Measurements from ENCODE around the gene IL16.
"Not testable (repeated sequence)": the region's sequence is repeated elsewhere in the genome, so short reads cannot be mapped to it uniquely, and the experiment has no call there.

IL16 gene

DNA sequence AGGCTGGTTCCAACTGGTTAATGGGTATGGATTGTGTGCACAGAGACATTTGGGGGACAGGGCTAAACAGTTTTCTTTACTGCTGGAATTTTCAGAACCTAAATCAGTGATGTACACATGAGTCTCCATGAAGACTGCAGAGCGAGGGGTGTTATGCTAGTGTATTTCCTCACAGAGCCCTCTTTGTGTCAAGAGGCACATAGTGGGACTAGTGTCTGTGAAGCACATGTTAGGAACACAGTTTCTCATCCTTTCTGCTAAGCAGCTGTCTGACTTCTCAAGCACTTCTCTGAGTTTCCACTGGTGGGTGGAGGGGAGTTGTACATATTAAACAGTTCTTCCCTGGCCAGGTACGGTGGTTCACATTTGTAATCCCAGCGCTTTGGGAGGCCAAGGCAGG lies 136.7 kb downstream of the IL16 start:
- Mint-ChIP-seq H3K36me3 (ENCODE audit: low read depth) (no peaks in the 10 kb centered on the region), H3K27me3 (no peaks in the 10 kb centered on the region), H3K4me1 (peaks cover 15% of the 10 kb centered on the region), H3K27ac (no peak overlapping the region), H3K4me3 (no peak overlapping the region), H3K9me3 (no peaks in the 10 kb centered on the region)
- ATAC-seq (no peak), DNase-seq (no peak)

DNA sequence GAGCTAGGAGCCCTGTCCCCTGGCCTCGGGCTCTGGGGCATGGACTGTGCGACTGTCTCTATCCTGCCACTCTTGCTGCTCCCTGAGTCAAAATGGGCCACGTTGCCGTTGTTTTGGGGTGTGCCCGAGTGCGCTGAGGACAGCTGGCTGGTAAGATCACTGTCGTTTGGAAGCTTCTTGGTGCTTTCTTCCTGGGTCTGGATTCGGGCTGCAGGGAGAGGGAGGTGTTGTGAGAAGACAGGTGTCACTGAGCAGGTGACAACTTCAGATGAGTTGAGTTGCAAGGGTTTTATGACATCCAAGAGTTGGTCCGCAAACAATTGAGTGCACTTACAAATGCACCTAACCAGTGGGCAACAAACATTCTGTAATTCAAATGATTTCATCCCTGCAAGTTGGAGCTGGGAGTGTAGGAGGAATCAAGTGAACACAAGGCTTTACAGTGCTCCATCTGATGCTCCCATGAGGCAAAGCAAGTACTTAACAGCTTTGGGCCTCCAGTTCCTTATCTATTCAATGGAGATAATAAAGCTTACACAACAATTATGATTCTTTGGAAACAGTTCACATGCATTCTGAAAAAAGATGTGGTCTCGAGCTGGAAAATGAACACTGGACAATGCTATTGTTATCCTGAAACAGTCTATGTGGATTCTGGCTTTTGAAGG lies 138.2 kb downstream of the IL16 start:
- no peak for DNase-seq
- Mint-ChIP-seq H3K4me1 (peaks cover 13% of the 10 kb centered on the region), H3K9me3 (no peaks in the 10 kb centered on the region), H3K27ac (no peak overlapping the region), H3K4me3 (no peak overlapping the region), H3K27me3 (no peaks in the 10 kb centered on the region), H3K36me3 (ENCODE audit: low read depth) (no peaks in the 10 kb centered on the region)
- ATAC-seq, result no peak

DNA sequence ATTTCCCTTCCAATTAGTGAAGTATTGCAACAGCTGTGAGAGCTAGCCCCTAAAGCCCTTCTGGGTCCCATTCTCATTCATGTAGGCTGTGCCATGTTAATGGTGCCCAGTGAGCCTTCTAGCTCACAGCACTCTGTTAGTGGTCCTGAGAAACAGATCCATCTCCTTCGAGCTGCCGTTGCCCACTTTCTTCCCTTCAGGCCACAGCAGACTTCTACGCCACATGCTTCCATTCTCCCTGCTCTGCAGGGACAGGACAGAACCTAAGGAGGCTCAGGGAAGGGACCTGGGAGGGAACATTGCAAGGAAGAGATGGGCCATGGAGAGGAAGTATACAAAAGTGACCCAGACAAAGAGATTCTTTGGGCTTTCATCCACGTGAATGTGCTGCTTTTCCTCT lies 139.0 kb downstream of the IL16 start:
- Mint-ChIP-seq H3K9me3 (no peaks in the 10 kb centered on the region), H3K27ac (no peak overlapping the region), H3K4me1 (peaks cover 12% of the 10 kb centered on the region), H3K27me3 (no peaks in the 10 kb centered on the region), H3K4me3 (no peak overlapping the region), H3K36me3 (ENCODE audit: low read depth) (no peaks in the 10 kb centered on the region)
- DNase-seq (no peak), ATAC-seq (no peak)

DNA sequence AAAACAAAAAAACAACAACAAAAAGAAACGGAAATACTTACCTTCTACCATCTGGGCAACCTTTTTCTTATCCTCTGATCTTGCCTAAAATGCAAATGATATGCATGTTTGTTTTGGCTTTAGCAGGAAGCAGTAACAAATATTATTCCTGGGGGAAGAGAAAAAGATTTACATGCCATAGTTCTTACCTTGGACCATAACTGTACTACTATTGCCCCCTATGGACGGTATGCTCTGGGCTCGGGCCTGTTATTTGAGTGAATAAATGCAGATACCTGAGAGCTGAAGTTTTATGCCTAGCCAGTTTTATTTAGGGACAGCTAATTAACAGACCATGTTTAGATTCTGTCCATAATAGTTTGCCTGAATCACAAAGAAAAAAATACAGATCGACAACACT lies 139.9 kb downstream of the IL16 start:
- Mint-ChIP-seq H3K4me3 (no peak overlapping the region), H3K27ac (no peak overlapping the region), H3K9me3 (no peaks in the 10 kb centered on the region), H3K36me3 (ENCODE audit: low read depth) (no peaks in the 10 kb centered on the region), H3K4me1 (peaks cover 8% of the 10 kb centered on the region), H3K27me3 (no peaks in the 10 kb centered on the region)
- ATAC-seq (peak; percentile 61), DNase-seq (no peak)

DNA sequence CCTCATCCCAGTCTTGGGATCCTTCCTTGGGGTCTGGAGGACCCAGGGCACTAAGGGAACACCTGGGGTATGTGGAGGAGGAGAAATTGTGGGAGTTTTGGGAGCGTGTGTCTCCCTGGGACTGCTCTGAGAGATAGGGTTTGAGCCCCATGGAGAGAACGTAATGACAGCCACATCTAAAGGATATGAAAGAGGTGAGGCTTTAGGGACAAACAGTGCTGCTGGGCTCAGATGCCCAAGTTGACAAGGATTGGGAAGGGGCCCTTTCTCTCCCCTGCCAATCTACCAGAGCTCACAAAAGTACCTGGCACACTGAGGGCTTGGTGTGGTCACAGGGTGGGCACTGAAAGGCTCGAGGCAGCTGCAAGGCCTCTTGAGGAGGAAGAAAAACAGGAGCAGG lies 140.6 kb downstream of the IL16 start:
- DNase-seq, result no peak
- Mint-ChIP-seq H3K4me3 (no peak overlapping the region), H3K27me3 (no peaks in the 10 kb centered on the region), H3K36me3 (ENCODE audit: low read depth) (no peaks in the 10 kb centered on the region), H3K9me3 (no peaks in the 10 kb centered on the region), H3K4me1 (peaks cover 7% of the 10 kb centered on the region), H3K27ac (no peak overlapping the region)
- ATAC-seq, result no peak

DNA sequence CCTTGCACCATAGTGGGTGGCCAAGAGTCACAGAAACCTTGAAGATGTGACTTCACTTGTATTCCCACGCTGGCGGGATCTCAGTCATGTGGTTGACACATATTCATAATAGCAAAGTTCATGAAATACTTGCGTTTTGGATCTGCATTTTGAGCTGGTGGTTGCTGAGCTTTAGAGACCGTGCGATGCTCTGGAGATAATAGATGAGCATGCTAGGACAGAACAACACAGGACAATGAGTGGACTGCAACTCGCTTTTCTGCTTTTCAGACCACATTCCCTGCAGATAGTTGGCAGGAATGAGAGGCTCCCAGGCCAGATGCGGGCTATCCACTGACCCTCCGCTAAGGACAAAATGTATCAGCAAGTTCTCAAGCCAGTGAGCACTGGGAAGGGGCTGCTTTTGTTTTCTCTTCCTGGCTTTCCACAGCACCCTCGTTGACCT lies 141.1 kb downstream of the IL16 start:
- ATAC-seq (no peak), DNase-seq (no peak)

DNA sequence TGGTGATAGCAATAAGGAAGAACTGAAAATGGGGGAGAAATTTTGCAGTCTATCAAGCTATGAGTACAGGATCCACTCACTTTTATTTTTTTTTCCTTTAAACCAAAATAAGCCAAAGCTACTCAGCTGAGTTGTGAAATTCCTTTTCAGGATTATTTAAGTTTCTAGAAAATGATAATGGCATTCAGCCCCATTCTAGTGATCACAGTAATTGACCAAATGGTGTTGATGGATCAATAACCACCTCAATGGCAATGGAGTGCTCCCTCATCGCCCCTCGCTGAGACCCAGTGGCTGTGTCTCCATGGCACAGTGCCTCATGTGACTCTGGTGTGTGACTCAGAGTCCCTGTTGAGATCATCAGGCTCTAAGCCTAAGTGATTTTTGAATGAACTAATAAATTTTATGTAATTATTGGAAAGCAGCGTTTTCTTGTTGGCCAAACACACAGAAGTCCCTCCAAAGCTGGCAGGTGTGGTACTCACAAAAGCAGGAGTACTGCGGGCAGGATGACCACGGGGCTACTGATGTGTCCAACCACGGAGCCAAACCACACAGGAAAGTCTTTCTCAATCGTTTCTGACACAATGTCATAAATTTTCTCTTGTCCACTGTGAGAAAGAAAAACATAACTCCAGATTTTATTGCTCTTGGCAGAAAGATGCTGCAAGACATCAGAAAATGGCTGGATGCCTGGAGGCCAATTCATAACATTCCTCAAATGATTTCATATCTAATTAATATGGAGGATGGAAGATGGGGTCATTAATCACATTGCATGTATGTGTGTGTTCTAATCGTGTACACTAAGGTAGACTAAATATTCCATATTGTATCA lies 141.7 kb downstream of the IL16 start:
- no peak overlapping the region for H3K27ac Mint-ChIP-seq
- peaks cover 5% of the 10 kb centered on the region for H3K4me1 Mint-ChIP-seq
- no peaks in the 10 kb centered on the region for H3K27me3 Mint-ChIP-seq
- DNase-seq, result no peak
- no peak overlapping the region for H3K4me3 Mint-ChIP-seq
- no peaks in the 10 kb centered on the region for H3K9me3 Mint-ChIP-seq
- ATAC-seq, result no peak
- H3K36me3 Mint-ChIP-seq (ENCODE audit: low read depth), result no peaks in the 10 kb centered on the region

More for the DNA sequence above, 141.1 kb downstream of the IL16 start:
- Mint-ChIP-seq H3K36me3 (ENCODE audit: low read depth) (no peaks in the 10 kb centered on the region), H3K9me3 (no peaks in the 10 kb centered on the region), H3K27me3 (no peaks in the 10 kb centered on the region), H3K4me3 (no peak overlapping the region), H3K27ac (no peak overlapping the region), H3K4me1 (peaks cover 7% of the 10 kb centered on the region)

DNA sequence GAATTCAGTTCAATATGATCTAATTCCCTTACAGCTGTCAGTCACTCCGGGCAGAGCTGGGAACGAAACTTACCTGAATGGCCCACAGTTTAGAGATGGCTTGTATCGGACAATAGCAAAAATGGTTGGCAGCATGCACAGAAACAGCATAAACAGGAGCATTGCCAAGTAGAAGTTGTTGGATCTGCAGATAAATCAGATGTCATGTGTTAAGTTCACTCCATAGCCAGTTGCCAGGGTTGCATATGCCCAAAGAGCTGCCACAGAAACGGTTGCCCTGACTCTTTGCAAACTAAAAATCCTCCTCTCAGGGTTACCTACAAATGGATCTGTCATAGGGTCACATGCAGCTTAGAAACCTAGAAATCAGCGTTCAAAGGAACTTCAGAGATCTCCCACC lies 142.6 kb downstream of the IL16 start:
- no peaks in the 10 kb centered on the region for H3K9me3 Mint-ChIP-seq
- H3K4me1 Mint-ChIP-seq, result peaks cover 5% of the 10 kb centered on the region
- ATAC-seq, result no peak
- H3K27ac Mint-ChIP-seq, result no peak overlapping the region
- no peaks in the 10 kb centered on the region for H3K27me3 Mint-ChIP-seq
- H3K36me3 Mint-ChIP-seq (ENCODE audit: low read depth), result peaks cover 1% of the 10 kb centered on the region
- H3K4me3 Mint-ChIP-seq, result no peak overlapping the region
- no peak for DNase-seq

DNA sequence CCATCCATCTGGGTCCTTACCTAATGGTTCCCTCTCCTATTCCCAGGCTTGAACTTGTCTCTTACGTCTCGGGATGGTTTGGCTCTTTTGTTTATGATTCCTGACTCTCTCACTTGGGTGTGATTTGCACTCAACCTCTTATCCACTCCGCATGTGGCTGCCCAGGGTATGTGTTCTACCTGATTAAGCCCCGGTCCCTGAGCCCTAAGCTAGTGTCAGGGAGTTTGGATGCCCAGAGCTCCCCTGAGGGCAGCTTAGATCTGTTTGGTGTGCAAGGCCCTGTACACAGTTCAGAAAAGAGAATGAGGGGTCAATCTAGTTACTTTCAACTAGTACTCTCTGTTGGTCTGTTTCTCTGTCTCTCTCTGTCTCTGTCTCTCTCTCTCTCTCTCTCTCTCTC lies 143.2 kb downstream of the IL16 start:
- Mint-ChIP-seq H3K9me3 (no peaks in the 10 kb centered on the region), H3K27me3 (no peaks in the 10 kb centered on the region), H3K36me3 (ENCODE audit: low read depth) (peaks cover 1% of the 10 kb centered on the region), H3K27ac (no peak overlapping the region), H3K4me1 (peaks cover 5% of the 10 kb centered on the region), H3K4me3 (no peak overlapping the region)
- ATAC-seq (no peak), DNase-seq (no peak)

DNA sequence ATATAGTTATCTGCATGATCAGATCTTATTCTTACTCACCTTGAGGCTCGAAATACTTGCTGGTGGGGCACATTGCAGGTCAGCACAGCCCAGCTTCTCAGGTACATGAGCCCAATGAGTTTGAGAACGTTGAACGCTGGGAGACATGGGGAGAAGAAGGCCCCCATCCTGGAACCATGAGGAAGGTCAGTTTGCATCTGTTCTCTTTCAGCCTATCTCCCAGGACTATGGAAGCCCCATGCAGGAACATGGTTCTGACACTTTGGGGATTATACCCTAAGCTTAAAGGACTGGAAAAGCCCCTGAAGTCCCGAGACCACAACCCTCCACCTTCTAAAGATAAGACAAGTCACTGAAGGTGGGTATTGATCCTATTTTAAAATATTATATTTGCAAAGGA lies 144.7 kb downstream of the IL16 start:
- ATAC-seq (no peak), DNase-seq (no peak)
- Mint-ChIP-seq H3K4me3 (no peak overlapping the region), H3K36me3 (ENCODE audit: low read depth) (peaks cover 1% of the 10 kb centered on the region), H3K27me3 (no peaks in the 10 kb centered on the region), H3K9me3 (no peaks in the 10 kb centered on the region), H3K4me1 (peaks cover 5% of the 10 kb centered on the region), H3K27ac (no peak overlapping the region)

DNA sequence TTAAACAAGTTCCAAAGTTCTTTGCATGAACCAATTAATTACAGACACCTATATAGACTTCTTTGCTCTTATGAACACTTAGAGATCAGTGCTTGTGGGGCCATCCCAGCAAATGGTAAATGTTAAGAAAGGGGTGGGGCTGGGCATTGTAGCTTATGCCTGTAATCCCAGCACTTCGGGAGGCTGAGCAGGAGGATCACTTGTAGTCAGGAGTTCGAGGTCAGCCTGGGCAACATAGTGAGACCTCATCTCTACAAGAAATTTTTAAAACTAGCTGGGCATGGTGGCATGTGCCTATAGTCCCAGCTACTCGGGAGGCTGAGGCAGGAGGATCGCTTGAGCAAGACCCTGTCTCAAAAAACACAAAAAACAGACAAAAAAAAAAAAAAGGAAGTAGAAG lies 146.7 kb downstream of the IL16 start:
- Mint-ChIP-seq H3K36me3 (ENCODE audit: low read depth) (peaks cover 1% of the 10 kb centered on the region), H3K4me1 (peaks cover 5% of the 10 kb centered on the region), H3K27me3 (no peaks in the 10 kb centered on the region), H3K9me3 (no peaks in the 10 kb centered on the region), H3K4me3 (no peak overlapping the region), H3K27ac (no peak overlapping the region)
- ATAC-seq (no peak), DNase-seq (no peak)

DNA sequence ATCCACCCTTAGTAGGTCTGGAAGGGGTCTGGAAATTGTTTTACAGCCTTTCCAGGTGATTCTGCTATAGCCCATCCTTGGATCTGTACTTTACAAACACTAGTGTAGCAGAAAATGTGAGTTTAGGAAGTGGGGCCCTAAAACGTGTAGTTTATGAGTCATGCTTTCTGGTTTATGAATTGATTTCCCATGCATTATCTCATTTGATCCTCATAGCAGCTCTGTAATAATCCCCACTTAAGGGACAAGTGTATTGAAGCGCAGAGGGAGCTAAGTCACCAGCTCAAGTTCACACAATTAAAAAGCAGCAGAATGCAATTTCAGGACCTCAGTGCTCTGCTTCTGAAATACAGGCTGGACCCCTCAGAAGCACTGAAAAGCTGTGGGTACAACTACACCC lies 149.9 kb downstream of the IL16 start:
- Mint-ChIP-seq H3K27me3 (no peaks in the 10 kb centered on the region), H3K4me1 (peaks cover 5% of the 10 kb centered on the region), H3K9me3 (no peaks in the 10 kb centered on the region), H3K4me3 (no peak overlapping the region), H3K27ac (no peak overlapping the region), H3K36me3 (ENCODE audit: low read depth) (peaks cover 1% of the 10 kb centered on the region)
- DNase-seq, result no peak
- no peak for ATAC-seq

DNA sequence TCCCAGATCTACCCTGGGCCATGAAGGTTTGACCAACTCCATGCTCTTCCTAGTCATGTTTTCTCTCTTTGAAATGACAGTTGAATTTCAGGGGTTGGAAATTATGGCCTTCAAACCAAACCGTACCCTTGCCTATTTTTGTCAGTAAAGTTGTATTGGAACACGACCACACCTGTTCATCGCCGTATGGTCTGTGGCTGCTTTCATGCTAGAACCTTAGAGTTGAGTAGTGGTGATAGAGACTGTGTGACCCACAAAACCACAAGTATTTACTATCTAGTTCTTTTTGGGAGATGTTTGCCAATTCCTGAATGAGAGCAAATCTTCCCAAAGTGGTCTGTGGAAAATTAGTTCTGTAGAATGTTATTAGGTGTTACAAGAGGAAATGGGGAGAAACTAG lies 151.2 kb downstream of the IL16 start:
- ATAC-seq (no peak), DNase-seq (no peak)
- H3K9me3 Mint-ChIP-seq, result no peaks in the 10 kb centered on the region
- H3K4me3 Mint-ChIP-seq, result no peak overlapping the region
- H3K27ac Mint-ChIP-seq, result no peak overlapping the region
- H3K36me3 Mint-ChIP-seq (ENCODE audit: low read depth), result peaks cover 1% of the 10 kb centered on the region
- H3K27me3 Mint-ChIP-seq, result no peaks in the 10 kb centered on the region
- peaks cover 5% of the 10 kb centered on the region for H3K4me1 Mint-ChIP-seq

DNA sequence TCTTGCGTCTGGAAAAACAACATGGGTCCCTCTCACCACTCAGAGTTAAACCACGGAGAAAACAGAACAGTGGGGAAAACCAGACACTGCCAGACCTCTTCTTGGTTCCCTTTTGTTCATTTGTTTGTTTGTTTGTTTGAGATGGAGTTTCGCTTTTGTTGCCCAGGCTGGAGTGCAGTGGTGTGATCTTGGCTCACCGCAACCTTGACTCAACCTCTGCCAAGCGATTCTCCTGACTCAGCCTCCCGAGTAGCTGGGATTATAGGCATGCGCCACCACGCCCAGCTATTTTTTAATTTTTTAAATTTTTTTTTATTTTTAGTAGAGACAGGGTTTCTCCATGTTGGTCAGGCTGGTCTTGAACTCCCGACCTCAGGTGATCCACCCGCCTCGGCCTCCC lies 152.0 kb downstream of the IL16 start:
- not testable (repeated sequence) for H3K36me3 Mint-ChIP-seq (ENCODE audit: low read depth); H3K4me1 Mint-ChIP-seq; H3K9me3 Mint-ChIP-seq; ATAC-seq; H3K27ac Mint-ChIP-seq; H3K4me3 Mint-ChIP-seq; DNase-seq; H3K27me3 Mint-ChIP-seq

DNA sequence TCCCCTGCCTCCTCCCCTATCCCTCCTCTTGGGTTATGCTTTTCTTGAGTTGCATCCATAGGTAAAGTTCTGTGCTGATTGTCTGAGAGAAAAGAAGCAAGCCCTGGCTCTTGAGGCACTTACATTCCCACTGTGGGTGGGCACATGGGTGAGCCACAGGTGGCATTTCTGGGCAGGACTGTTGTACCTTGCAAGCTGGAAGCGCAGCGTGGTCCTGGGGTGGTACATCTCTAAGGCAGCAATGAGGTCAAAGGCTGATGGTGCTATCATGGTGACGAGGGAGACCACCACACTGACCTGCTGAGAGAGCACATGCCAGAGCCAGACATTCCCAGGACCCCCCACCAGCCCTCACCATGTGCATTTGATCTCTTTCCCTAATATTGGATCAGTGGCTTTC lies 152.6 kb downstream of the IL16 start:
- Mint-ChIP-seq H3K36me3 (ENCODE audit: low read depth) (no peaks in the 10 kb centered on the region), H3K27me3 (no peaks in the 10 kb centered on the region), H3K4me3 (no peak overlapping the region), H3K9me3 (no peaks in the 10 kb centered on the region), H3K27ac (no peak overlapping the region), H3K4me1 (peaks cover 5% of the 10 kb centered on the region)
- DNase-seq (no peak), ATAC-seq (no peak)

All from activated naive CD8-positive, alpha-beta T cell treated with anti-CD3 and anti-CD28 coated beads, Interleukin-2, amount 50 U/mL, for 24 hours (primary cell).